Hypothalamus (tissue), 51 donors: Measurements from ENCODE around the gene GREB1L.
"Not testable (repeated sequence)": the region's sequence is repeated elsewhere in the genome, so short reads cannot be mapped to it uniquely, and the experiment has no call there.

Source experiments
- DNase-seq, 51 donors: peaks; one replicate each; lab custom pipeline; 2025; lab: John Stamatoyannopoulos, UW

Gene GREB1L

GRCh38 chr18:21303445-21303844 lies 61.4 kb downstream of the GREB1L start:
- no peak for DNase-seq

GRCh38 chr18:21303895-21304294 lies 61.9 kb downstream of the GREB1L start:
- DNase-seq = no peak

GRCh38 chr18:21305621-21306020 lies 63.6 kb downstream of the GREB1L start:
- DNase-seq = no peak

- DNase-seq = no peak
Measured at GRCh38 chr18:21306368-21306767, 64.3 kb downstream of the GREB1L start.

- no peak for DNase-seq
Measured at GRCh38 chr18:21307578-21307977, 65.5 kb downstream of the GREB1L start.

- no peak for DNase-seq
Measured at GRCh38 chr18:21309248-21309647, 67.2 kb downstream of the GREB1L start.

- not testable (repeated sequence) for DNase-seq
Measured at GRCh38 chr18:21311980-21312379, 69.9 kb downstream of the GREB1L start.

- DNase-seq = no peak
Measured at GRCh38 chr18:21313576-21313975, 71.5 kb downstream of the GREB1L start.

- no peak for DNase-seq
Measured at GRCh38 chr18:21314724-21315123, 72.7 kb downstream of the GREB1L start.

- not testable (repeated sequence) for DNase-seq
Measured at GRCh38 chr18:21315126-21315525, 73.1 kb downstream of the GREB1L start.

GRCh38 chr18:21315741-21316197 lies 73.7 kb downstream of the GREB1L start:
- no peak for DNase-seq

- DNase-seq = no peak
Measured at GRCh38 chr18:21316296-21316695, 74.3 kb downstream of the GREB1L start.

- no peak for DNase-seq
Measured at GRCh38 chr18:21321711-21322110, 79.7 kb downstream of the GREB1L start.

GRCh38 chr18:21327101-21327500 lies 85.1 kb downstream of the GREB1L start:
- DNase-seq = no peak

GRCh38 chr18:21330122-21330701 lies 88.2 kb downstream of the GREB1L start:
- no peak for DNase-seq

GRCh38 chr18:21331065-21331464 lies 89.0 kb downstream of the GREB1L start:
- no peak for DNase-seq

- DNase-seq = no peak
Measured at GRCh38 chr18:21335927-21336488, 94.0 kb downstream of the GREB1L start.

- no peak for DNase-seq
Measured at GRCh38 chr18:21336846-21337245, 94.8 kb downstream of the GREB1L start.

GRCh38 chr18:21341141-21341540 lies 99.1 kb downstream of the GREB1L start:
- DNase-seq = no peak

GRCh38 chr18:21342372-21342771 lies 100.3 kb downstream of the GREB1L start:
- no peak for DNase-seq

GRCh38 chr18:21344860-21345259 lies 102.8 kb downstream of the GREB1L start:
- no peak for DNase-seq

- no peak for DNase-seq
Measured at GRCh38 chr18:21345840-21346239, 103.8 kb downstream of the GREB1L start.

- DNase-seq = no peak
Measured at GRCh38 chr18:21359746-21360145, 117.7 kb downstream of the GREB1L start.
